GM18511 (cell line): ENCODE measurements around the gene ATP6V1C2.
"Not testable (repeated sequence)": the region's sequence is repeated elsewhere in the genome, so short reads cannot be mapped to it uniquely, and the experiment has no call there.

Experiments used
- ATAC-seq: cut with Tn5 transposase; IDR thresholded peaks from one replicate; pipeline ENCODE4 v1.9.1; 2021; ENCODE audit warnings: mild to moderate bottlenecking, moderate library complexity; ENCODE audit not compliant: unreplicated experiment

Gene ATP6V1C2

DNA sequence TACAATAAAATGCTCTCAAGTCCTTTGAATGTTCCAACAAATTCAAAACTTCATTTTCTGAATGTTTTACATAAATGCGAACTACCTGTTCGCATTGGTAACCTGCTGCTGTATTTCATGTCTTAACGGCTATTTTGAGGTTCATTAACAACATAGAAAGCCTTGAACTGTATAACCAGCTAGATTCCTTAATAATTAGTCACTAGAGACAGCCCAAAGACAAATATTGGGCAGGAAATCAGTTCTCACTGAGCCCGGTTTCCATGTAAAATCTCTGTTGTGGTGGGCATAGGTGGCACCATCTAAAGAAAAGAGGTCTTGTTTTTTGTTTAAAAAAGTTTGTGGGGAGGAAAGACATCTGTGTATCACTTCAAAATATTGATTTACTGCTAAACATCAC lies 62.0 kb downstream of the ATP6V1C2 start:
- no peak for ATAC-seq

DNA sequence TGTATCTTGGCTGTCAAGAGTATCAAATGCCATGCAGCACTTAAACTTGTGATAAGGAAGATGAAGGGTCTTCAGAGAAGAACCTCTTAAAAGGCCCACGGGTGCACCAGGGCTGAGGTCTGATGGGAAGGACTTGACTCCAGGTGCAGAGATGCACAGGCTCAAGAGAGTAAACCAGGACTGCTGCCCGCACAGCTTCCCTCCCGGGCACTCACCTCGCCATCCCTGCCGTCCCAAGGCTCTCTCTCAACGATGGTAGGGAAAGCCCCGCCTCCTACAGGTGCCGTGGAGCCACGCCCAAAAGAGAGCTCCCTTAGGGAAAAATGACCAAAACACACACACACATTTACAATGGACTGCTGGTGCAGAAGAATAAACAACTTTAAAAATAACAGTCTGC lies 63.3 kb downstream of the ATP6V1C2 start:
- no peak for ATAC-seq

DNA sequence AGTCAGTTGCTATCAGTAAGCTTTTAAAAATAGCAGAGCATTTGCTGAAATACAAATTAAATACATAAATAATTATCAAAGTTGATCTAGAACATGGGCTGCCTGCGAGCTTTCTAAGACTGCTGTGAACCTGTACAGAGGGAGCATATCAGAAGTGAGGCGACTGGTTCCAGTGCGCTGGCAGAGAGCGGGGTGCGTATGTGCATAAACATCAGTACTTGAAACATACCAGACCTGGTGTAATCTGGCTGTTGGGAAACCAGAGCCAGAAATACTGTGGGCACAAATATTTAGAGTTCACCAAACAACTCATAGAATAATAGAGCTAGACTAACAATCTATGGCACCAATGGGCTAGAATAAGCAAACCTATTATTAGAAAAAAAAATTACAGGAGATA lies 63.8 kb downstream of the ATP6V1C2 start:
- no peak for ATAC-seq

DNA sequence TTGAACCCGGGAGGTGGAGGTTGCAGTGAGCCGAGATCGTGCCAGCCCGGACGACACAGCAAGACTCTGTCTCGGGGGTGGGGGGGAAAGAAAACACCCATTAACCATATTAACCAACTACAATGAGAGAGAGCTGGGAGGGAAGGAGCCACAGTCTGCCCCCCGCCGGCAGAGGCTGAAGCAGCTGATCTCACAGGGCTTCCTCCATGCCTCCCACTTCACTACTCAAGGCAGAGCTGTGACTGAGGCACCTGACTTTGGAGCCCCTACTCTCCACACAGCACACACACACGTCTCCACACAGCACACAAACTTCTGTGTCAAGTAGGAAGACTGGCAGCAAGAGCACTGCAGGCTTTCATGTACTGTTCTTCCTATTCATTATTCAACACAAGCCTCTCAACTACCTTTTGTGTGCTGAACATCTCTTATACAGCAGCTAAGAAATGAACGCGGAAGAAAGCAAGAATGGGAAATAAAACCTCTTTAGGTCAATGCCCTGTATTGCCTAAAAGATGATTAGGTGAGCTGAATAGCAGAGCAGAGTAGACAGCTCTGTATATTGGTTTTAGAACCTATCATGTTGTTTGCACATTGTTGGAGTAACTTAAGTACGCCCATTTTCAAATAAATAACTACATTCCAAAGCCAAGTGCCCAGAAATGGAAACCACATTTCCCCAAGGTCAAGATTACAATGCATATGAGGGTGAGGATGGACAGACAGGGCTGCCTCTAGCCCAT lies 65.0 kb downstream of the ATP6V1C2 start:
- no peak for ATAC-seq

DNA sequence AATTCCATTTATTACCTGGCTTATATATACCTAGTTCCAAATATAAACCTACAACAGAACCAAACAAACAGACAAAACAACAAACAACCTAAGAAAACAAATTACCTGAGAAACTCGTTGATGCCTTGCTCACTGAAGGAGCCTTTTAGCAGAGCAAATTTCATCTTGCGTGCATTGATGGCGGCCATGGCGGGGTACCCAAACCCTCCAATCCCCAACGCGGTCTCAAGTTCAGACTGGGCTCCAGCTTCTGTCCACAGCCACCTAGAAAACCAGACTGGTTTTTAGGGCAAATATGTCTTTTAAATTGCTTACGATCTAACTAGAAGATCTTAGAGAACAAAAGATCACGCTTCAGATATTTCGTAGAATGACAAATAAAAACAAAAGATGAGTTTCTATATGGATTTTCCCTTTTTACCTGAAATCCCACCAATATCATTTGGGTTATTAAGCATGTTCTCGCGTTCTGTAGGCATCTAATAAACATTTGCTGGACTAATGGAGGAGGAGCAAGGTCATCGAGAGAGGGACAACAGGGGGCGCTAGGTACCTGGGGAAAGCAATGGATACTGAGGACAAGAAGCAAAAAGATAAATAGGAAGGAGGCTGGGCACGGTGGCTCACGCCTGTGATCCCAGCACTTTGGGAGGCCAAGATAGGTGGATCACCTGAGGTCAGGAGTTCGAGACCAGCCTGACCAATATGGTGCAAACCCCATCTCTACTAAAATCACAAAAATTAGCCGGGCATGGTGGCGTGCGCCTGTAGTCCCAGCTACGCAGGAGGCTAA lies 65.9 kb downstream of the ATP6V1C2 start:
- ATAC-seq = no peak

DNA sequence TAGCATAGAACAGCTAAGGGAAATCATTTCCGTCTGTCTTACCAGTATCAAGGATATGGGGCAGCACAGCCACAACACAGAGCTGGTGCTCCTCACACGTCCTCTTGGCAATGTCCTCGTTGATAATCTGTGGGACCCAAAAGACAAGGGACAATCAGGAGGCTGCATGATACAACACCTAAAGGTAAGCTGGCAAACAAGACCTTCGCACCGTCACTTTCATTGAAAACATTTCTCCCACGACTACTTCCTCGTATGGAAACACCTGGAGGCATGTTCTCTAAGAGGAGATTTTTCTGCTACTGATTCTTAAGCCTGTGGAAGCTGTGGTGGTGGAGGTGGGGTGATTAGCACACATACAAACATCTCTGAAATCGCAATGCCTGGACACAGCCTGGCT lies 67.4 kb downstream of the ATP6V1C2 start:
- ATAC-seq = no peak

DNA sequence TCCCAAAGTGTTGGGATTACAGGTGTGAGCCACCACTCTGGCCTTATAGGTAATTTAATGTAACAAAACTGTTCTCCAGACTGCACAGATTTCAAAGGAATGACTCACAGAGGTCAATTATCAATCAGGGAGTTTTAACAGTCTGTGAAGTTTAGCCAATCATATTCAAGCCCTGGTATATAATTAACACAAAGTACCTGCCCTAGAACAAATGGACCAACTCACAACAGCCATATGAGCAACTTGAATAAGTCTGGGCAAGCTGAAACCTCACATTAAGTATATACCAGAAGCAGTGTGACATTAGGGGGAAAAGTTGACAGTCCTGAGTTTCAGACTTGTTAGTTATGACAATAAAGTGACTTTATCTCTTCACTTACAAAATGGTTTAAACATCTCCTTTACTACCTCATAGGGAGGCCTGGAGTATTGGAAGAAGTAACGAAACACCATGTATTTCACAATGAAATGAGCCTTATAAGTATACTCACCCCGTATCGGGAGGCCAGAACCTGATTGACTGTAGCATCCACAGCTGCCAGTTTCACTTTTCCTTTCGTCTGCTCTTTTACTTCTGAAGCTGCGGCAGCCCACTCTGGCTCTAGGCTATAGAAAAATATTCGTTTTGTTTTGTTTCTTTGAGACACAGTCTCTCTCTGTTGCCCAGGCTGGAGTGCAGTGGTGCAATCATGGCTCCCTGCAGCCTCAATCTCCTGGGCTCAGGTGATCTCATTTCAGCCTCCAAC lies 69.0 kb downstream of the ATP6V1C2 start:
- ATAC-seq = peak; percentile 90

DNA sequence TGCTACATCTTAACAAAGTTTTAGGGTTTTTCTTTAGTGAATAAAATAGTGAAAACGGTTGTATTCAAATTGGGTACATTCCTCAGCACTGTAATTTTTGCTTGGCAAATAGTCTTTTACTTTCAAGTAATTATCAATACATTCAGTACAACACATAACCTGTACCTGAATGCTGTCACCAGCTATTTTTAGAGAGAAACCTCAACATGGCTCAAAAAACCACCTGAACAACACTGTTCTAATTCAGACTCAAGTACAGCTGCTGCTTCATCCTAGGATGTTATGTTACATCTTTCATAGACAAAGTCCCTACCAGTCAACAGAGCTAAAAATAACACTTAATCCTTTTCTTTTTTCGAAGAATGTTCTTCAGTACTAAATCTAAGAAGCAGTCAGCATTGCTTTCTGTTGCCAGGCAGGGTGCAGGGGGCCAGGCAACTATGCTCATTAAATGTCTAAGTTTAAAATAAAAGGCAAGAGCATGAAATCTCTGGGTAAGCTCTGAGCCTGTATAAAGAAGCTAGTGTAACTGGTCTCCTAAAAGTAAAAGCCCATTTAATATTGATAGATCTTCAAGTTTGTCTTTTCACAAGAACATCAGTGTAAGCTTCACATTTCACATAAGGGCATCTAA lies 70.7 kb downstream of the ATP6V1C2 start:
- peak; percentile 61 for ATAC-seq

DNA sequence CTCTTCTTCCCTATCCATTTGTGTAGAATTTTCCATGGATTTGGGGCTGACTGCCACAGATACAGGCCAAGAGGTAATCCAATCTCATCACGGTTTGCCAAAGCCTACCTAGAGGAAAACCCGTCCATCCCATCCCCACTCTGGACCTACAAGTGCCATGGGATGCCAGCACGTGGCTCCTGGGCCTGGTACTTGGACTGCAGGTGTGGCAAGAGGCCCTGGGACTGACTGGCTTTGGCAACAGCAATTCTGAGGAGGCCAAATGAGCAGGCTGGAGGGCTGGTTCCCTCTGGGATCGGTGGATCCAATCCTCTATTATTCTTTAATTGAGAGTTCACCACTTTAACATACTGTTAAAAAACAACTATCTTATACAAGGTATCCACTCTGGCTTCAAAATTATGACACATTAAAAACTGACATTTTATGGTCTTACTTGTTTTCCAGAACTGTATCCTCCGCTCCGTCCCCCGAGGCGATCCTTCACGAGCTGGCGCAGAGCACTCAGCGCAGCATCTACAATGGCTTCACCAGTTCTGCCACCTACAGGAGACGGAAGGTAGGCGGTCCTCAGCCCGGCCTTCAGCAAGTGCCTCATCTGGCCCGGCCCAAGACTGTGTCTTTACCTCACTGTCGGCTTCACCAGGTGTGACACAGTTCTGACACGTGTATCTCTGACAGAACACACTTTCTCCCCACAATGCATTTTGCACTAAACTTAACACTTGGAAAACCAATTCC lies 71.4 kb downstream of the ATP6V1C2 start:
- ATAC-seq = no peak

DNA sequence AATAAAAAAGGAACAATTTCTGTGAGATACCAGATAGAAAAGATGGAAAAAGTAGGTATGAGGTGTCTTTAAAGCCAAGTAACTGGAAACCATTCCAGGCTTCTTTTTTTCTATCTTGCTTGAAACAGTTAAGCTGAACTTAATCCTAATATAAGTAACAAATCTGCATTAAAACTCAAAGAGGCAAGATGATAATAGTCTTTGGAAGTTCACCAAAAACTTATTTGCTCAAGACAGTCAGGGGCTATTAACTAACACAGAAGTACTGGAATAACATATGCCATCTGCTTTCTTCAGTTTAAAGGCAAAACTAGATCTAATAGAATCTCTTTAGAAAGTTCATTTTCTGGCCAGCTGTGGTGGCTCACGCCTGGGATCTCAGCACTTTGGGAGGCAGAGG lies 72.4 kb downstream of the ATP6V1C2 start:
- ATAC-seq = no peak

DNA sequence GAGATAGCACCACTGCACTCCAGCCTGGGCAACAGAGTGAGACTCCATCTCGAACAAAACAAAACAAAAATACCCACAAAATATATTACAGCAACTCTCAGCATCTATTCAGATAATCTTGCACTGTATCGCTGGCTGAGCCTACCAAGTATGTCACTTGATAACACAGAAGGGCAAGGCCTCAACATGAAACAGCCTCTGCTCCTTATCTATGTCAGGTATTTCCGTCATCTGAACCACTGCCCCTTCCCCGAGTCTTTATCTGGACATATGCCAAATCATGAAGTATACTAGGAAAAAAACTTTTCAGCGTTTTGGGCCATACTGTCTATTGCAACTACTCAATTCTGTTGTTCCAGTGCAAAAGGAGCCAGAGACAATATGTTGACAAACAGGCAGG lies 73.4 kb downstream of the ATP6V1C2 start:
- no peak for ATAC-seq

DNA sequence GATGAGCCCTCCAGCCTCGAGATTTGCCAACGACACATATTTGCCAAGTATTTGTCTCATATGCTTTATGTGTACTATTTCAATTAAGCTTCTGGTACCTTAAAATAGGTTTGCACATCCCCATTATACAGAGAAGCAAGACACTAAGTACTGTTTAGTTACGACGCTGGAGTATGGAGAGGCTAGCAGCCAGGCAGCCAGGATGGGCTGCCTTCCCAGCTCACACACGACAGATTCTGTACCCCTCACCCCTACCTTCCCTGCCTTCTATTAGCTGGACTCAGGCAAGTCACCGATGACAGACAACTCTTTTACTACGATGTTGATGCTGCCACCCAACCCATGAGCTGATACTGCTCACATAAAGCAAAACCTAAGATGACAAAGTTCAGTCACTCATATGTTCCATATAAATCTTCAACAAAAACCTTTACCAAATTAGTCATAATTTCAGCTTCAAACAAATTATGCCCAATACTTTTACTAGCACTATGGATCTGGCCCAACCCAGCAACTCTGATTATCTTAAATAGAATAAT lies 74.1 kb downstream of the ATP6V1C2 start:
- ATAC-seq = no peak

DNA sequence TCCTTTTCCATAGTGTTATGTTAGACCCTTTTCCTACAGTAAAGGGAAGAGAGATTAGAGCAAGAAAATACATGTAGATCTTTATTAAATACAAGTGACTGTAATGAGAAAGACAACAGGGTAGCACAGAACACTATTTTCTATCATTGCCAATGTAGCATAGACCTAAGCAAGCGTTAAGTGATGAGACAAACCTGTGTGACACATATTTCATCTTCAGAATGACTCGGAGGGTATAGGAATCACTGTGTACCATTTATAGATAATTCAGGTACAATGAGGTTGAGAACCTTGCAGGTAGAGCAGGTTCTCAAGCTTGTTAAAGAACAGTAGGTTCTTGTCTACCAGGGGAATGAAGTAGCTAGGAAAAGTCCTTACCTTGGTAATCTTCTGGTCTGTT lies 75.3 kb downstream of the ATP6V1C2 start:
- no peak for ATAC-seq

DNA sequence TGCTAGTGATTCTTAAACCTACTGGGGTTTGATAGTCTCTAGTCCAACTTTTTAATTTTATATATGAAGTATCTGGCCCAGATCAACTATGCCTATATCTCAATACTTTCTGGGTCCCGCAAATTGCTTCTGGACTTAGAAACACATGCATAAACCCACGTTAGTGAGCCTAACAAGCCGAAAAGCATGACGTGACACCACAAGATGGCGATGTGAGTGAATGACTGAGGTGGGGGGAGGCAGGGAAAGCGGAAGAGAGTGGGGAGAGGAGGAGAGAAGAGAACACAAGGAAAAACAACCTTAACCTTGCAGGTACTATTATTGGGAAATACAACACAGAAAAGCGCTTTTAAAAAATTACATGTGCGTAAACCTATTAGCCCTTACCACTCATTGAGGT lies 77.4 kb downstream of the ATP6V1C2 start:
- no peak for ATAC-seq

DNA sequence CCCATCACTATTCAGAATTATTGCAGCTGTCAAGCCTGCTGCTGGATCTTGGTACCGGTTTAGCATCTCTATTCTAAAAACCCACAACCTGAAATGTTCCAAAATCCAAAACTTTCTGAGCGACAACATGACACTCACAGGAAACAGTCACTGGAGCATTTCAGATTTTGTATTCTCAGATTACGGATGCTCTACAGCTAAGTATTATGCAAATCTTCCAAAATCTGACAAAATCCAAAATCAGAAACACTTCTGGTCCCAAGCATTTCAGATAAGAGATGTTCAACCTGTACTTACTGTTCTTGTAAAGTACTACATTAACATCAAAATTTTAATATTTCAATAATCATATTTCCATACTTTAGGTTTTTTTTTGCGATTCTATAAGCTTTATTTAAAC lies 78.7 kb downstream of the ATP6V1C2 start:
- no peak for ATAC-seq

DNA sequence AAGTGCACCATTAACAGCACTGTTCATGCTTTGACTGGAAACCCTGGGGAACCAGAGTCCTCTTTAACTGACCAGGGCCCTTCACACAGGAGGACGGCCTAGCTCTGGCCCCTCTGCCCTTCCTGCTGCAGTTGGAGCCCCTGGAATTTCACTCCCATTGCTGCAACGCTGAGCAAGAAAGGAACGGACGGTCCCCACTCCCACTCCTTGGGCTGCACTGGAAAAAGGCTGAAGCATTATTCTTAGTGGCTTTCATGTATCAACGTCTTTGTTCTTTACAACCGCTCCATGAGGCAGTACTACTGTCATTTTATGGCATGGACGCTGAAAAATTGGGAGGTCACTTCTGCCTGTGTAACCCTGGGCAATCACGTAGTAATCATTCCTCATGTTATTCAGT lies 81.2 kb downstream of the ATP6V1C2 start:
- no peak for ATAC-seq

DNA sequence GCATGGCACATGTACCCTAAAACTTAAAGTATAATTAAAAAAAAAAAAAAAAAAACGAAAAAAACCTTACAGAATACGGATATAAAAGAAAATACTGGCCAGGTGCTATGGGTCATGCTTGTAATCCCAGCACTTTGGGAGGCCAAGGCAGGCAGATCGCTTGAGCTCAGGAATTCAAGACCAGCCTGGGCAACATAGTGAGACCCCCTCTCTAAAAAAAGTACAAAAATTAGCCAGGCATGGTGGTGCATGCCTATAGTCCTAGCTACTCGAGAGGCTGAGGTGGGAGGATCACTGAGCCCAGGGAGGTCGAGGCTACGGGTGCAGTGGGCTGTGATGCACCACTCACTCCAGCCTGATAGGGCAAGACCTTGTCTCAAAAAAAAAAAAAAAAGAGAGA lies 84.6 kb downstream of the ATP6V1C2 start:
- not testable (repeated sequence) for ATAC-seq

DNA sequence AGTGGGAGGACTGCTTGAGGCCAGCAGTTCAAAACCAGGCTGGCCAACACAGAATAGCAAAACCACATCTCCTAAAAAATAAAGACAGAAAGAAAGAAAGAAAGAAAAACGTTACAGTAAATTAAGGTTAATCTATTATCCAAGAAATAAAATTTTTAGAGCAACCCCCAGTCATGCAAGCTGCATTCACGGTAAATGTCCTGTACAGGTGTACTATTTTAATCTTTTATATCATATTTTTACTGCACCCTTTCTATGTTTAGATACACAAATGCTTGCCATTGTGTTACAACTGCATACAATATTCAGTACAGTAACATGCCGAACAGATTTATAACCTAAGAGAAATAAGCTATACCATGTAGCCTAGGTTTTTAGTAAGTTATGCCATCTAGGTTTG lies 85.1 kb downstream of the ATP6V1C2 start:
- no peak for ATAC-seq

DNA sequence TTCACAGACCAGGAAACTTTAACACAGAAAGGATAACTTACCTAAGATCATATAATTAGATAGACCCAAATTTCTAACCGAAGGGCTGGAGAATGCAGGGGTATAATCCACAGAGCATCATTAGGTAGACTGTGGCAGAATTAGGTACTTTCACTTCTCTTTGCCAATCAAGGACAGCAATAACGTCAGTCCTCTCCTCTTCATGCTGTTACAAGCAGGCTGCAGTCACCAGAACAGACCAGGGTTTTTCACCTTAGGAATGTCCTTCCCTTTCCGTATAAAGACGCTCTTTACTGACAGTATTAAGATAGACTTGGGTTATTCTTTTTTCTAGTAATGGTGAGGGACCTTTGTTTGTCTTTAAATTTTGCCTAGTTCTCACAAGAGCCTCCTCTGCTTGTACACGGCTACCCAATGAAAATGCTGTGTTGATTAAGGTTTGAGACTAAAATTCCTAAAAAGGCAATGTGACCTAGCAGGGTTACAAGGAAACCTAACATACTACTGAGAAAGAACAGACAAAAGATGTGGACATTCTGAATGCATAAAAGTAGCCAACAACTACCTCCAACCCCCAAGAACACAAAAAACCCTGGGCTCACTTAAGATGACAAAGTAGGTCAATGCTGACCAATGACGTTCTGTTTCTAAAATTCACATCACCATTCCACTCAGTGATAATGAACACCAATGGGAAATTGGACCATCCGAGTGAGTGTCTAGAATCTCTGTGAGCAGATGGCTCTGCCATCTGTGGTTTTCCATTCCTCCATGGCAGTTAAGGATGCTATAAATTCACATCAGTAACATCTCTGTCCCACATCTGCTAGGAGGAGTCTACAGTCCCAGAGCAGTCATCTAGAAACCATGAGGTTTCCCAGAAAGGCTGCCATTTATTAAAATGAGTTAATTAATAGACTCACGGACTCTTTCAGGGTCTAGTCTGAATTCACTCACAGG lies 89.1 kb downstream of the ATP6V1C2 start:
- peak; percentile 41 for ATAC-seq
